HEK293T (cell line): ENCODE measurements around the gene IRF2.

Experiments used
- CTBP1 ChIP-seq: fragments of 450-650 bp; IDR thresholded peaks from 2 replicates; pipeline ENCODE4 v1.6.1; 2016; ENCODE audit warnings: borderline replicate concordance
- FOXA1 ChIP-seq: fragments of 450-650 bp; IDR thresholded peaks from 2 replicates; pipeline ENCODE4 v1.6.1; 2016; ENCODE audit warnings: mild to moderate bottlenecking
- FOXM1 ChIP-seq: fragments of 450-650 bp; IDR thresholded peaks from 2 replicates; pipeline ENCODE4 v1.6.1; 2017; ENCODE audit warnings: mild to moderate bottlenecking, borderline replicate concordance
- PKNOX1 ChIP-seq: fragments of 450-650 bp; IDR thresholded peaks from 2 replicates; pipeline ENCODE4 v1.6.1; 2016
- SUZ12 ChIP-seq: fragments of 450-650 bp; IDR thresholded peaks from 2 replicates; pipeline ENCODE4 v1.6.1; 2016; ENCODE audit warnings: mild to moderate bottlenecking
- TARDBP ChIP-seq: fragments of 450-650 bp; IDR thresholded peaks from 2 replicates; pipeline ENCODE4 v1.6.1; 2016

GRCh38 chr4:184506527-184507121 is 32.3 kb upstream of the IRF2 start:
- no peak for TF ChIP-seq TARDBP
- no peak for TF ChIP-seq PKNOX1
- TF ChIP-seq FOXM1: no peak
- no peak for TF ChIP-seq FOXA1
- TF ChIP-seq SUZ12: no peak
- no peak for TF ChIP-seq CTBP1
